HG02588 (cell line): ENCODE results near the gene TSPAN3.

ENCODE experiments used
- ATAC-seq: cut with Tn5 transposase; IDR thresholded peaks from one replicate; pipeline ENCODE4 v1.9.1; 2021; ENCODE audit warnings: mild to moderate bottlenecking, moderate library complexity; ENCODE audit not compliant: unreplicated experiment

Gene TSPAN3

DNA sequence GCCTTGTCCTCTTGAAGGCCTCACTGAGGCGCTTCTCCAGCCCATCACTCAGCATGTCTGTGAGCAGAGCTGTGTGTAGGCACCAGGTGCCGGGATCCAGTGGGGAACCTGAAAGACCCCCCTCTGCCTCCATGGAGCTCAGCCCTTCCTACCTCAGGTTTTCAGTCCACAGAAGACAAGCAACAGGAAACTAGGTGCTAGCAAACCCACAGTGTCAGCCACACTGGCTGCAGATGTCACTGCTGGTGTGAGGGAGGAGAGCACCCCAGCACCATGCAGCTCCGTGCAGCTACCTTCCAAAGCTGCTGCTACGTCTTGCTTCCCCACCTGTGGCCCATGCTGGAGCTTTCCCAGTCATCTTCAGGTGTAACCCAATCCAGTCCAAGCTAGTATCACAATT is 58.0 kb downstream of the TSPAN3 start:
- ATAC-seq, result no peak

DNA sequence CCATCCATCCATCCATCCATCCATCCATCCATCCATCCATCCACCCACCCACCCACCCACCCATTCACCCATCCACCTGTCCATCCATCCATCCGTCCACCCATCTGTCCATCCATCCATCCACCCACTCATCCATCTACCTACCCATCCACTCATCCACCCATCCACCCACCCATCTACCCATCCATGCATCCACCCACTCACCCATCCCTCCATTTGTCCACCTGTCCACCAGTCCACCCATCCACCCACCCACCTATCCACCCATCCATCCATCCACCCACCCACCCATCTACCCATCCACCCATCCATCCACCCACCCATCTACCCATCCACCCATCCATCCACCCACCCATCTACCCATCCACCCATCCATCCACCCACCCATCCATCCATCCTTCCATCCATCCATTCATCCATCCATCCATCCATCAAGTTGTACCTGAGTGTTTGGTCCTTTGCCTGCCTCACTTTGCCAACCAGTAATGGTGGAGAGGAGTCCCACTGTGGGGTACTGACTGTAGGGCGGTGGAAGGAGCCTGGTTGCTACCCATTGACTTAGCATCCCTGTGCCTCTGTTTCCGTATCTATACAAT is 58.7 kb downstream of the TSPAN3 start:
- ATAC-seq, result no peak

DNA sequence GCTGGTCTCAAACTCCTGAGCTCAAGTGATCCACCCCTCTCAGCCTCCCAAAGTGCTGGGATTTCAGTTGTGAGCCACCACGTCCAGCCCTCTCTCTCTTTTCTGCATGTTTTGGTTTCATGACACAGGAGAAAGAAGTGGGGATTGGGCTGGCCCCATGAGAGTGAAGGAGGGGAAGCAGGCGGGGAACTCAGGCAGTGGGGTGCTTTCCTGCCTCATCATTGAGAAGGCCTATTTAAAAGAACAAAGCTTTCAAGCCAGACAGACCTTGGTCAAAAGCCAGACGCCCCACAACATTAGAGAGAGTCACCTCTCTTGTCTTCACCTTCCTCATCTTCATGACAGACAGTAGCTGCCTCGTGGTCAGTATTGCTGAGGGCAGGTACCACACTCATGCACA is 60.1 kb downstream of the TSPAN3 start:
- no peak for ATAC-seq

DNA sequence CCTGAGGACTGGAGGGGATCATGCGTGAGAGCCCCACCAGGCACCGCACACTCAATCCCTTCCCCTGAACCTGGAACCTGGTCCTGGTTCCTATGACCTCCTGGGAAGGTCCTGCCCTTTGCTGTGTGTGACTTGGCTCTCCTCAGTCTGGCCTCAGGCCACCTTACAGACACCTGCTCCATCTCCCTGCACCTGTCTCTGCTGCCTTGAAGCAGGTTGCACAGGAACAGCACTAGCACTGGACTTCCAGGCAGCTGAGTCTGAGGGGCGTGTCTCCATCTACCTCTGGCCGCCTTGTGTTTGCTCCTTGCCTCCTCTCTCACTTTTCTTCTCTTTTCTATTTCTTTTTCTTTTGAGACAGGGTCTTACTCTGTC is 60.6 kb downstream of the TSPAN3 start:
- no peak for ATAC-seq

DNA sequence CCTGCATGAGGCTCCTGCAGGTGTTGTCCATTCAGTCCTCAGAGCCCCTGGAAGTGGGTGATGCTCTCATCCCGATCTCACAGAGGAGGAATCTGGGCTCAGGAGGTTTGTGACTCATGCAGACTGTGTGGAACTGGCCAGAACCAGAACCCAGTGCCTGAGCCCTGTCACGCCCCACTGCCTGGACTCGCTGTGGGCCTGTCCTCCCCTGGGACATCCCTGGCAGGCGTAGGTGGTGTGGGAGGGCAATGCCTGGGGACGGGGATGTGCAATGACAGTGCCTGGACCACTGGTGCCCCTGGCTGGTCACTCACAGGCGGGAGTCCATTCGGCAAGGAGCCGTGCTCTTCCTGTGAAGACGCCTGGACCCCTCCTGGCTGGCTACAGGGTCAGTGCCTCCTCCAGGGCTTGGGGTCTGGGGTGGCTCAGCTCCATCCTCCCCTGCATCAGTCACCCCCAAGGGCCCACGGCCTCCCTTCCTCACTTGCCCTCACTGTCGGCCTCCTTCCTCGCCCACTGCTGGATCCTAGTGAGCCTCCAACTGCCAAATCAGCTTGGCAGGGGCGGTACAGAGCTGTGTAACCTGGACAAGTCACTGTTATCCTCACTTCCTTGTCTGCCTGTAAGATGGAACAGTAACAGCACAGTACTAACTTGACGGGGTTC is 61.1 kb downstream of the TSPAN3 start:
- no peak for ATAC-seq

DNA sequence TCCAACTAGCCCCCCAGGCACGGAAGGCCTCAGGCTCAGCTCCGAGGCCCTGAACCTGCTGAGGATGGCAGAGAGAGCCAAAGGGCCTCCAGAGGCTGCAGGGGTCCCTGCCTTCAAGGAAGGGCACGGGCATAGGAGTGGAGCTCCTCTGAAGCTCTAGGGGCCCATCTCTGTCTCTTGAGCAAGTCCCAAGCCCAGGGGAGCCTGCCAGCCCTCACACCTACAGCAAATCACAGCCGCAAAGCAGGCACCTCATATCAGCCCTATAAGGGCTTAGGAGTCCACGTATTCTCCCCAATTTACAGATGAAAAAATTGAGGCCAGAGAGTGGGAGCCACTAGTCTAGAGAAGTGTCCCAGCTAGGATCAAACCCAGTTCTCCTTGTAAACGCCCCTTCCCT is 61.7 kb downstream of the TSPAN3 start:
- ATAC-seq, result no peak

DNA sequence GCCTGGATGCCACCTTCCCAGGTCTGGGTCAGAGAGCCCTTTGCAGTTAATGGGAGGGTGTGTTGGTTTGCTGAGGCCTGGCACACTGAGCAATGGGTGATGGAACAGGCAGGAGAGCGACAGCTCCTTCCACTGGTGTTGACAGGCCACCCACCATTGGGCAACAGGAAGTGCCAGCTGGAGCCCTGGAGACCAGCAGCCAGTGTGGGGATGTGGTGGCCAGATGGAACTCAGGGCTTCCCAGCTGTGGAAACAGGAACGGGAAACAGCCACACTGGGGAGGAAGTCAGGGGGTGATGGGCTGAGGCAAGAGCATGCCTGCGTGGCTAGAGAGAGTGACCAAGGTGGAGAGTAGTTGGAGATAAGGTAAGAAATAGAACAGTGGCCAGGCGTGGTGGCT is 66.7 kb downstream of the TSPAN3 start:
- ATAC-seq, result no peak

DNA sequence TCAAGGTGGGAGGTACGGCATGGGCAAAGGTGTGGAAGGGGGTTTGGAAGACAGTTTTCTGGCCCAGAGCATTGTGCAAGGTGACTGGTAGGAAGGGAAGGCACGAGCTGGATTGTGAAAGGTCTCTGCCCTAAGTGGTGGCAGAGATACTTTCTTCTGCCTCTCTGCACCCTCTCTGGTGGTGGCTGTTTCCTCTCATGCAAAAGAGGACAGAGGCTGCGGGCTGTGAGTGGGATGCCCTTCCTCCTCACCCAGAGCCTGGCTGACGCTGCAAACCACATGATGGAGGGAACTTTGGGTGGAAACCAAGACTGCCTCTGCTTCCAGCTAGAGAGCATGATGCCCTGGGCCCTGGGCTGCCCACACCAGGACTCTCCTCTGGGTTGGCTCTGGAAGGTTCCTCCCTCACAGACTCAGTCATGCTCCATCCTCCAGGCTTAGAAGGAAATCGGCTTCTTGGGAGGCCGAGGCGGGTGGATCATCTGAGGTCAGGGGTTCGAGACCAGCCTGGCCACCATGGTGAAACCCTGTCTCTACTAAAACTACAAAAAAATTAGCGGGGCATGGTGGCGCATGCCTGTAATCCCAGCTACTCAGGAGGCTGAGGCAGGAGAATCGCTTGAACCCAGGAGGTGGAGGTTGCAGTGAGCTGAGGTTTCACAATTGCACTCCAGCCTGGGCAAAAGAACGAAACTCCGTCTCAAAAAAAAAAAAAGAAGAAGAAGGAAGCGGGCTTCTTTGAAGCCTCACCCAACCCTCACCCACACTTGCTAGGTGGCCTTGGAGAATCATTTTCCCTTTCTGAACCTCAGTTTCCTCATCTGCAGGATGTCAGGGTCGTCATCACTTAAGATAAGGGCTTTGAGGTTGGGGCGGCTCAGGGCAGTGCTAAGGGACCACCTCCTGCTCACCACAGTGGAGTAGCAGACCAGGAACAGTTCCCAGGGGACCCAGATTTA is 67.7 kb downstream of the TSPAN3 start:
- peak; percentile 84 for ATAC-seq

DNA sequence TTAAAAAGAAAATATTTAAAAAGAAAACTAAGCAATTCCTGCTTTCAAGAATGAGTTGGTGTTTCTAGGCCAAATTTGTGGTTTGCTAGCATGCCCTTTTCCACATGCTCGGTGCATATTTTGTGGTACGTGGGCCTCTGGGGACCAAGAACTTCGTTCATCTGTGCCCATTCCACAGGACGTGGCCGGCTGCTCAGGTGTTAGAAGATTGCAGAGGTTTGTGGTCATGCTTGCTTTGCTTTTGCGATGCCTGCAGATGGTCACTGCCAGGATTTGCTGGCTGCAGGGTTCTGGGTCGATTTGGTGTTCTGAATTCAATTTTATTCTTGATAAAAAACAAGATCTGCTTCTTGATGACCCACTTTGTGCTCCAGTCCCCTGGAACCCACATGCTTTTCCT is 68.5 kb downstream of the TSPAN3 start:
- ATAC-seq, result no peak

DNA sequence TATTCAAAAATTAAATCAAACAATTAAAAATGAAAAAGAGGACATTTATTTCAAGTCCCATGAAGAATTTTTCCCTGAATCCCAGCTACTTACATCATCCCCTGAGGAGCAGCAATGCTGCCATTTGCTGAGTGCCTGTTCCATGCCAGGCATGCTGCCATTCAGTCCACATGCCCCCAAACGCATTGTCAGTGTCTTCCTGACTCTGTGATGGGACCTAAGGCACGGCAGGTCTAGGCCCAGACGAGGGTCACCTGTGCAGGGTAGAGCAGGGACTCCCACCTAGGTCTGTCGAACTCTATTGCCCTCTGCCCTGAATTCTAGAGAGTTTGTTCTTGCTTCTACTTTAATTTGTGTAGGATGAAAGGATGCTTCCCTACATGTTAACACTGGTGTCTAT is 68.9 kb downstream of the TSPAN3 start:
- ATAC-seq, result no peak

DNA sequence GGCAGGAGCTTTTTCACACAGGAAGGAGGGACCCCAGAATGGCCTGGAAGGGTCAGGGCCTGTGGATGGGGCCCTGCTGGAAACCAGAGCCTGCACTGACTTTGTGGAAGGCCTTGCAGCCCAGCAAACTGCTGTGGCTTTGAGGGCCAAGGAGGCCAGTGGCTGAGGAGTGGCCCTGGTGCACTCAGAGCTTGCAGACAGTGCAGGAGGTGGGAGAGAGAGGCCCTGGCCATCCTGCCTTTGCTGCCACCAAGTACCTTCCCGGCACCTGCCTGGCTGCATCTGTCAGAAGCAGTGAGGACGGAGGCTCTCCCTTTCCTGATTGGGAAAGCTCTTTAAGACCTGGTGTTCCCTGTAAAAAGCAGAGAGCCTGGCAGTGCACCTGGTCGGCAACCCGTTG is 69.6 kb downstream of the TSPAN3 start:
- ATAC-seq, result no peak

DNA sequence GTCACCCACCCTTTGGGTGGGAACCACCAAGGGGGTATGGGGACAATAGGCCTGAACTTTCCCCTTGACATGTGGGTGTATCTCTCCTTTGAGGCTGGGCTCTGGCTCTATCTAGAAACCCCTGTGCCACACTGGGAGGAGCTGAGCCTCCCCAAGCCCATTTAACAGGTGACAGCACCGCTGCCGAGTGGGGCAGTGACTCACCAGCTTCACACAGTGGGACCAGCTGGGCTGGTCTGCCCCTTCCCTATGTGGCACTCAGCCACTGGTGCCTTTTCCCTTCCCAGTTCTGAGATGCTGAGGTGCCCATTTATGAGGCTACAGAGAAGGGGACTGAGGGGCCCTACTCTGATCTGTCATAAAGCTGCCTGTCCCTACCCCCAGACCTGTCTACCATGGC is 70.9 kb downstream of the TSPAN3 start:
- no peak for ATAC-seq

DNA sequence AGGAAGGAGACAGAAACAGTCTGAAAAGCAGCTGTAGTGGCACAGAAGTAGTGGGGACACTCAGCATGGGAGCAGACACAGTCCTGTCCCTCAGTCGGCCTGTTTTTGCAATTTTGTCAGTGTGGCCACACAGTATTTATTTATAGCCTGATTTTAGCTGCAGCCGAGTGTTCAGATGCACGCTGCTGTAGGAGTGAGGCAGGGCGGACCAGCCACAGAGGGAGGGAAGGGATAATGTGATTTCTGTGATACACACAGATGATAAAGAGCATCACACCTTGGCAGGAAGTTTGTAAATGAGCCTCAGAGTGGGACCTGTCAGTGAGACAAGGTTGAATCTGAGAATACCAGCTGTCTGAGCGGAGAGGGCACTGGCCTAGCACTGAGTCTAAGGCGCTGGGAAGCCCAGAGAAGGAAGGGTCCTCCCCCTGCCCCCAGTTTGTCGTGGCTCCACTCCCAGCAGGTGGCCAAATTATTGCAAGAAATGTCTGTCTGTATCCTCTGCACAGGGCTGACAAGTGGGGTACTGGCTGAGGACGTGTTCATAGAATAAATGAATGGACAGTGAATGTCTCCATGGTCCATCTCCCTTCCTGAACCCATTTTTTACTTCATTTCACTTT is 72.1 kb downstream of the TSPAN3 start:
- ATAC-seq, result no peak

DNA sequence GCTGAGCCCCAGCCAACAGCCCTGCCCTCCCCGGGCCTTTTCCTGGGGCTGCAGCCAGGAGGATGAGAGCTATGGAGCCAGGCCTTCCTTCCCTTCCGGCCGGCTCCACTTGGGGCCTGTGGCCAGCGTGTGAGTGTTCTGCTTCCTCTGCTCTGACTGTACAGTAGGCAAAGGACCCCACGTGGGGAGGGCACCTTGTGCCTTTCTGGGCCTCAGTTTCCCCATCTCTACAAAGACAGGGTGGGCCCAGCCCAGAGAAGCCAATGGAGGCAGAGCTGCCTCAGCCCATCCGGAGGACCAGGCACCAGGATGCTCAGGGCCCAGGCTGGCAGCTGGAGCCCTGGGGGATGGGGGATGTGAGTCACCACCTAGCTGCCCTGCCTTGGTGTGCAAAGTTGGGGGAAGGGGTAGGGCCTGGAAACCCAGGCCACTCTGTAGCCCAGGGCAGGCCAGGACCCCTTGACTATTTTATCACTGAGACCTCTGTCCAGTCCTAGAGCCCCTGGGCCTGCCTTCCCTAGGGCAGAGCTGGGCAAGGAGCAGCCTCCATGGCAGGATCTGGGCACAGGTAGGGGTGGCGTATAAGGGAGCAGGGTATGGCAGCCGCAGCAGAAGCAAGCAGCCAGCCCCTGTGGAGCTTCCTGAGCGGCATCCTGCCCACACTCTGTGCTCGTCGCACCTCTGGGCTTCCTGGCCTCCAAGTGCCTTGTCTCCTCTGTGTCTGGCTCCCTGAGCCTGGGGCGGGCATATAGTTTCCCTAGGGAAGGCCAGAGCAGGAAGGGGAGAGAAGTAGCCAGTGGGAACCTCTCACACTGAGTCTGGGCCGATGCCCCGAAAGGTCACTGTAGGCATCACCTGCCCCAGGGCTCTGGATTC is 74.1 kb downstream of the TSPAN3 start:
- ATAC-seq, result no peak

DNA sequence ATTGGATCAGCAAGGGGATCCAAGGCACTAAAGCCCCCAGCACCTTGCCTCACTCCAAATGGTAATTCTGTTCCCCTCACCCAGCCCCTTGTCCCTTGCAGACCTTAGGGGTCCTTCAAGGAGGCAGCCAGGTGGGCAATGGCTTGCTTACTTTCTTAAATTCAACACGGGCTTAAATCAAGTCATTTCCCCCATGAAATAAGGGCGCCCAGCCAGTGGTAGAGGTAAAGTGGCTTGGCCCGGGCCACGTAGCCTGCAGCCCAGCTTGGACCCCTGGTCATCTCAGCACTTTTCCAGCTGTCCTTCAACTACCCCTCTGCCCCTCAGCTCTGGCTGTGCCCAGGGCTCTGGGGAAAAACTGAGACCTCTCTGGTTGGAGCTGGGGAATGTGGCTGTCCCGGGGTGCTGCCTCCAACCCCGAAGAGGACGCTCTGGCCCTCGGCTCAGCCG is 74.8 kb downstream of the TSPAN3 start:
- ATAC-seq, result no peak

DNA sequence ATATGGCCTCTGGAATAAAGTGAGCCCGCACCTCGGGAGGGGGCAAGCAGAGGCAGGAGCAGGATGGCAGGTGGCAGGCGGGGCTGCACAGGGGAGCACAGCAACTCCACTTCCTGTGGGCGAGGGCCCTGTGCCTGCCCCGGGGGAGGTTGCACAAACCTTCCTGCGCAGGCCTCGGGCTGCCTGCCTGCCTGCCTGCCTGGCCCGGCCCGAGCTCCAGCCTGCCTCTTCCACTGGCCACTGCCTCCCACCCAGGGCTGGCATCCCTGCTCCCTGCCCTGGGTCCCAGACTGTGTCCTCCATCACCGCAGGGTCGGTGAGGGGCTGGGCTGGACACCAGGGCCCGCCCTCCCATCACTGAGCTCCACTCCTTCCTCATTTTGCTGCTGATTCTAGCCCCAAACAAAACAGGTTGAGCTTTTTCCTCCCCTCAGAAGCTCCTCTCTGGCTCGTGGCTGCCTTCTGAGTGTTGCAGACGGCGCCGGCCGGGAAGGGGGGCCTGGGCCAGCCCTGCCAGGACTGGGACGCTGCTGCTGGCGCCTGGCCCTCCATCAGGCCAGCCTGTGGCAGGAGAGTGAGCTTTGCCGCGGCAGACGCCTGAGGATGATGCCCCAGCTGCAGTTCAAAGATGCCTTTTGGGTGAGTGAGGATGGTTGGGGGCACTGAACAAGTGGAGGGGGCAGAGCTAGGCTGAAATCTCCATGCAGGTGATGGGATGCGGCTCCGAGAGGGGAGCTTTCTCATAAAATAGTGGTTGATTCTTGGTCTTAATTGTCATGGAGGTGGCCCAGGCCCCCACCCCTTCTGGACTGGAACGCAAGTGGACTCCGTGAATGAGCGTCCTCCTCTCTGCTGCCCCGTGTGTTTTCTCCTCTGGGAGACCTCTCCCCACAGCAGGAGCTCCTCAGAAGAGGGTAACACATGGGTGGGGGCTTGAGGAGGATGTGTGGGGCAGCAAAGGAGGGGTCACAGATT is 75.7 kb downstream of the TSPAN3 start, which contains the start of gene PSTPIP1:
TSS of gene PSTPIP1 (plus strand) at position 156 of the 975 bp plus-strand sequence. CDS start at position 604, 448 bp downstream.
- ATAC-seq, result peak; percentile 62

DNA sequence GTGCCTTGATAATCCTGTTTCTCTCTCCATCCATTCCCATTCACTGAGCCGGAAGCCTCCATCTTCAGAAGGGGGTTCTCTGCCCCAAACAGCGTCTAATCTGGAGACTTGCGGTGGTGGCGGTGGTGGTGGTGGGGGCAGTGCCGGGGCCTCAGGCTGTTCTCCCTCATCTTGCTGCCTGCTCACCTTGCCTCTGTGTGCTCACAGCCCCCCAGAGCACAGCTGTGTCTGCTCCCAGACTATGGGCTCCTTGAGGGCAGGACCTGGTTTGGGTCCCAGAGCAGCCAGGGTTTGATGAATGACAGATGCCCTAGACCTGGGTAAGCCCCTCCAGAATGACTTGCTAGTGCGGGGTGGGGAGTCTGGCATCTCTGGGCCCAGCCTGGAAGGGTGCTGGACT is 76.4 kb downstream of the TSPAN3 start:
- ATAC-seq, result no peak

DNA sequence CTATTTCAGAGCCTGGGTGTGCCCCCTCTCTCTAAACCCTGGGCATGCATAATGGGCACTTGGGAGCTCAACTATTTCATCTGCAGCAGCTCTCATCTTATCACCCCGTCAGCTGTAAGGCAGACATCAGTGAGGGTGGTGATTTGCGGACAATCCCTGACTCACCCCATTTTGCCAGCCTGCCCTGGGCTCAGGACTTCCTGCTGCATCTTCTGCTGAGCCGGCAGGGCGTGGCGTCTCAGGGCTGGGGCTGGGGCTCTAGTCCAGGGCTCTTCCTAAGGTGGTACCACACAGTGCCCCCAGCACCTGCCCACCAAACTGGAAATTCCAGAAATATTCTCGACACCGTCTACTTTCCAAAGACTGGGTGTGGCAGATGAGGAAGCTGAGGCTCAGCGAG is 76.9 kb downstream of the TSPAN3 start:
- ATAC-seq, result no peak

DNA sequence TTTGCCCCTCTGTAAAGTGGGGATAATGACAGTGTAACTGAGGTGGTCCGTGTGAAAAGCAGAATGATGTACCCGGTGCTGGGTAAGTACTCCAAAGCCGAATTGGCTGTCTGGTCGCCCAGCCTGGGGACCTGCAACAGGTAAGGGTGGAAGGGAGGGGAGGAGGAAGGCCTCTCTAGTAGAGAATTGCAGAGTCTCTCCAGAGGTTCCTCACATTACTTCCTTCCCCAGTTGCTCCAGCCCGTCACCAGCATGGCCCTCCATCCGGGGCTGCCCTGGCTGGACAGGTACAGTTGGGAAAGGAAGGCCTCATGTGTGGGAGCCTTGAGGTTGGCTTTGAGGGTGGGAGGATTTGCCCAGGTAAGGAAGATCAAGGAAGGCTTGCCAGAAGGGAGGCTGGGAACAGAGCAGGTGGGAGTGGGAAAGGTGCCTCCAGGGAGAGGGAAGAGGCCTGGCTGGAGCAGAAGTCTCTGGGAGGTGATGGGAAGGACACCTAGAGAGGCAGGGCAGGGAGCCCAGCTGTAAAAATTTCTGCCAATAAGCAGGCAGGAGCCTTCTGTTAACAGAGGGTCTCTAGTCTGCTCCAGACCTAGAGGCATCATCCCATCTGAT is 77.7 kb downstream of the TSPAN3 start:
- ATAC-seq, result no peak
